Measurements from ENCODE around the gene ECE2. TPM values are rescaled to one million over a fixed set of nuclear protein-coding genes. Genes with fewer than 3 reads are reported as not detected.
A peak's percentile ranks its signal among the peaks of the same experiment; 100 is the strongest.
"Not testable (repeated sequence)": the region's sequence is repeated elsewhere in the genome, so short reads cannot be mapped to it uniquely, and the experiment has no call there.

ECE2 gene
- total RNA-seq, 3 donors from 2014 or later (not counting 1 experiment from before 2014, with no cell fraction given), result not detected

DNA sequence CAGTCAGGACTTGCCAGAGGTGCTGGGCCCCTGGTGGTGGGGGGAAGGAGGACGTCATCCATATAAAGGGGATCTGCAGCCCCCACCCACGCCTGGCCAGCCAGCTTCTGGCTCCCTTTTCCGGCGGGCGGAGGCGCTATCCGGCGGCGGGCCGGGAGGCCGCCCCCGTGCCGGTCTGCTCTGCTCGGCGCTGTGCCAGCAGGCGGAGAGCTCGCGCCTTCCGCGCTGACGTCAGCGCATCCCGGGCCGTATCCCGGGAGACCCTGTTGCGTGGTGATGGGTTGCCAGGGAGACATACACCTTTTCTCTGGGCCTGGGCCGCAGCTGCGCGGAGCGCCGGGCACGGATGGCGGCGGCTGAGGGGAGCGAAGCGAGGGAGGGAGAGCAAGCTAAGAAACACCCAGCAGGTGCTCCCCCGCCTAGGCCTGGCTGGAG is 62.7 kb downstream of the ECE2 start:
- no peak for ATAC-seq
- H3K27me3 Mint-ChIP-seq (ENCODE audit: low read depth in 2 of 2), result peaks cover 0 to 7% of the 10 kb centered on the region in 2 donors
- H3K9me3 Mint-ChIP-seq, result no peaks in the 10 kb centered on the region
- H3K4me3 Mint-ChIP-seq, result no peak overlapping the region
- H3K36me3 Mint-ChIP-seq, result no peaks in the 10 kb centered on the region
- WGBS (ENCODE audit: insufficient coverage), result 64% methylated on average over 37 of the region's 37 CpGs
- TF ChIP-seq, protein P1, sequence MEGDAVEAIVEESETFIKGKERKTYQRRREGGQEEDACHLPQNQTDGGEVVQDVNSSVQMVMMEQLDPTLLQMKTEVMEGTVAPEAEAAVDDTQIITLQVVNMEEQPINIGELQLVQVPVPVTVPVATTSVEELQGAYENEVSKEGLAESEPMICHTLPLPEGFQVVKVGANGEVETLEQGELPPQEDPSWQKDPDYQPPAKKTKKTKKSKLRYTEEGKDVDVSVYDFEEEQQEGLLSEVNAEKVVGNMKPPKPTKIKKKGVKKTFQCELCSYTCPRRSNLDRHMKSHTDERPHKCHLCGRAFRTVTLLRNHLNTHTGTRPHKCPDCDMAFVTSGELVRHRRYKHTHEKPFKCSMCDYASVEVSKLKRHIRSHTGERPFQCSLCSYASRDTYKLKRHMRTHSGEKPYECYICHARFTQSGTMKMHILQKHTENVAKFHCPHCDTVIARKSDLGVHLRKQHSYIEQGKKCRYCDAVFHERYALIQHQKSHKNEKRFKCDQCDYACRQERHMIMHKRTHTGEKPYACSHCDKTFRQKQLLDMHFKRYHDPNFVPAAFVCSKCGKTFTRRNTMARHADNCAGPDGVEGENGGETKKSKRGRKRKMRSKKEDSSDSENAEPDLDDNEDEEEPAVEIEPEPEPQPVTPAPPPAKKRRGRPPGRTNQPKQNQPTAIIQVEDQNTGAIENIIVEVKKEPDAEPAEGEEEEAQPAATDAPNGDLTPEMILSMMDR (IDR thresholded peaks at IDR 0.05), result no peak
- DNase-seq, result peak in 1 of 2 donors; percentile 54
- H3K4me3 ChIP-seq (ENCODE audit: low read length), result no peak overlapping the region
- H3K27ac ChIP-seq (ENCODE audit: low read length), result no peak overlapping the region
- H3K27me3 ChIP-seq (ENCODE audit: control insufficient read depth, insufficient read depth, low read length), result no peaks in the 10 kb centered on the region
- no peak overlapping the region for H3K27ac Mint-ChIP-seq
- H3K36me3 ChIP-seq (ENCODE audit: control insufficient read depth, insufficient read depth, low read length), result peaks cover 18% of the 10 kb centered on the region
- H3K4me1 ChIP-seq (ENCODE audit: control insufficient read depth, insufficient read depth, low read length), result peaks cover 23% of the 10 kb centered on the region
- H3K4me1 Mint-ChIP-seq, result peaks cover 17 to 45% of the 10 kb centered on the region in 2 donors
- no peaks in the 10 kb centered on the region for H3K9me3 ChIP-seq (ENCODE audit: control insufficient read depth, insufficient read depth, low read length)
- intact Hi-C loops (cut with micrococcal nuclease), result no loop called here

- Mint-ChIP-seq H3K4me1 (peaks cover 17 to 41% of the 10 kb centered on the region in 2 donors), H3K27ac (no peak overlapping the region), H3K27me3 (ENCODE audit: low read depth in 2 of 2) (peaks cover 0 to 7% of the 10 kb centered on the region in 2 donors), H3K36me3 (no peaks in the 10 kb centered on the region), H3K9me3 (no peaks in the 10 kb centered on the region), H3K4me3 (no peak overlapping the region)
- intact Hi-C loops (cut with micrococcal nuclease), result no loop called here
- H3K27ac ChIP-seq (ENCODE audit: low read length), result no peak overlapping the region
- WGBS (ENCODE audit: insufficient coverage), result 91% methylated on average over 8 of the region's 8 CpGs
- H3K4me1 ChIP-seq (ENCODE audit: control insufficient read depth, insufficient read depth, low read length), result peaks cover 23% of the 10 kb centered on the region
- no peaks in the 10 kb centered on the region for H3K27me3 ChIP-seq (ENCODE audit: control insufficient read depth, insufficient read depth, low read length)
- H3K9me3 ChIP-seq (ENCODE audit: control insufficient read depth, insufficient read depth, low read length), result no peaks in the 10 kb centered on the region
- TF ChIP-seq, protein P1 (IDR thresholded peaks at IDR 0.05), result no peak
- H3K36me3 ChIP-seq (ENCODE audit: control insufficient read depth, insufficient read depth, low read length), result peaks cover 18% of the 10 kb centered on the region
- no peak overlapping the region for H3K4me3 ChIP-seq (ENCODE audit: low read length)
- DNase-seq, result no peak
- ATAC-seq, result no peak
These were observed 63.2 kb downstream of the ECE2 start for GRCh38 chr3:184339001-184339400.

- H3K4me3 ChIP-seq (ENCODE audit: low read length); H3K27me3 Mint-ChIP-seq (ENCODE audit: low read depth in 2 of 2); ATAC-seq; H3K27ac ChIP-seq (ENCODE audit: low read length); H3K4me3 Mint-ChIP-seq; H3K36me3 Mint-ChIP-seq; intact Hi-C loops (cut with micrococcal nuclease); H3K9me3 ChIP-seq (ENCODE audit: control insufficient read depth, insufficient read depth, low read length); DNase-seq; H3K9me3 Mint-ChIP-seq; H3K27ac Mint-ChIP-seq; H3K27me3 ChIP-seq (ENCODE audit: control insufficient read depth, insufficient read depth, low read length): not testable (repeated sequence)
- peaks cover 23% of the 10 kb centered on the region for H3K4me1 ChIP-seq (ENCODE audit: control insufficient read depth, insufficient read depth, low read length)
- WGBS (ENCODE audit: insufficient coverage), result 97% methylated on average over 19 of the region's 19 CpGs
- peaks cover 12% of the 10 kb centered on the region for H3K36me3 ChIP-seq (ENCODE audit: control insufficient read depth, insufficient read depth, low read length)
- H3K4me1 Mint-ChIP-seq, result peaks cover 17 to 36% of the 10 kb centered on the region in 2 donors
These were observed 63.8 kb downstream of the ECE2 start for GRCh38 chr3:184339451-184340135.

DNA sequence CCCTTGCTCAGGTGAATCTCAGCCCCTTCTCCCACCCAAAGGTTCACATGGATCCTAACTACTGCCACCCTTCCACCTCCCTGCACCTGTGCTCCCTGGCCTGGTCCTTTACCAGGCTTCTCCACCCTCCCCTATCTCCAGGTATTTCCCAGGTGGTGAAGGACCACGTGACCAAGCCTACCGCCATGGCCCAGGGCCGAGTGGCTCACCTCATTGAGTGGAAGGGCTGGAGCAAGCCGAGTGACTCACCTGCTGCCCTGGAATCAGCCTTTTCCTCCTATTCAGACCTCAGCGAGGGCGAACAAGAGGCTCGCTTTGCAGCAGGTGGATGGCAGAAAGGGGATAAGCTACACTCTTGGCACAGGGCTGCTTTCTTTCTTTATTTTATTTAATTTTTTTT is 66.1 kb downstream of the ECE2 start:
- H3K4me1 Mint-ChIP-seq, result peaks cover 10 to 23% of the 10 kb centered on the region in 2 donors
- H3K4me3 Mint-ChIP-seq, result no peak overlapping the region
- Histone ChIP-seq H3K9me3 (ENCODE audit: control insufficient read depth, insufficient read depth, low read length) (no peaks in the 10 kb centered on the region), H3K36me3 (ENCODE audit: control insufficient read depth, insufficient read depth, low read length) (peaks cover 5% of the 10 kb centered on the region), H3K4me3 (ENCODE audit: low read length) (no peak overlapping the region), H3K4me1 (ENCODE audit: control insufficient read depth, insufficient read depth, low read length) (peaks cover 8% of the 10 kb centered on the region), H3K27ac (ENCODE audit: low read length) (no peak overlapping the region), H3K27me3 (ENCODE audit: control insufficient read depth, insufficient read depth, low read length) (no peaks in the 10 kb centered on the region)
- no peaks in the 10 kb centered on the region for H3K9me3 Mint-ChIP-seq
- H3K27me3 Mint-ChIP-seq (ENCODE audit: low read depth in 2 of 2), result peaks cover 0 to 7% of the 10 kb centered on the region in 2 donors
- TF ChIP-seq, protein P1 (IDR thresholded peaks at IDR 0.05), result no peak
- whole genome bisulfite sequencing (ENCODE audit: insufficient coverage), result 95% methylated on average over 7 of the region's 7 CpGs
- intact Hi-C loops (cut with micrococcal nuclease), result no loop called here
- DNase-seq (no peak), ATAC-seq (no peak)
- H3K36me3 Mint-ChIP-seq, result no peaks in the 10 kb centered on the region
- no peak overlapping the region for H3K27ac Mint-ChIP-seq

Other genes with a start within 250 kb of the ECE2 start
- not detected for gene HTR3D, start 244.3 kb upstream of the ECE2 start, total RNA-seq
- gene HTR3C, start 223.0 kb upstream of the ECE2 start, total RNA-seq, result not detected
- gene HTR3E, start 179.0 kb upstream of the ECE2 start, total RNA-seq, result not detected
- 10 to 100 TPM; 44.5 to 59.4 (median 54.8) TPM for gene EIF2B5, start 140.7 kb upstream of the ECE2 start, total RNA-seq
- 10 to 100 TPM; 59.1 to 77.5 (median 59.7) TPM for gene DVL3, start 120.6 kb upstream of the ECE2 start, total RNA-seq
- 100 to 1,000 TPM; 157 to 188 (median 168) TPM for gene AP2M1, start 101.2 kb upstream of the ECE2 start, total RNA-seq
- 100 to 1,000 TPM; 128 to 168 (median 157) TPM for gene ABCF3, start 89.8 kb upstream of the ECE2 start, total RNA-seq
- gene VWA5B2, start 46.4 kb upstream of the ECE2 start, total RNA-seq, result under 1 TPM in 2 of 3 donors, not detected in 1; 0.14 to 0.23 TPM
- 10 to 100 TPM; 18.4 to 21.8 (median 20.4) TPM for gene ALG3, start 27.1 kb upstream of the ECE2 start, total RNA-seq
- under 1 TPM; 0.73 to 0.80 (median 0.79) TPM for gene EEF1AKMT4, start 26.4 kb upstream of the ECE2 start, total RNA-seq
- gene CAMK2N2, start 14.5 kb upstream of the ECE2 start, total RNA-seq, result under 1 TPM in 2 of 3 donors, not detected in 1; 0.71 to 0.82 TPM
- gene PSMD2, start 23.2 kb downstream of the ECE2 start, total RNA-seq, result 100 to 1,000 TPM; 218 to 237 (median 231) TPM
- gene EIF4G1, start 38.6 kb downstream of the ECE2 start, total RNA-seq, result 100 to 1,000 TPM; 220 to 235 (median 227) TPM
- 1 to 10 TPM; 6.9 to 8.8 (median 8.5) TPM for gene FAM131A, start 61.6 kb downstream of the ECE2 start, total RNA-seq
- 1 to 10 TPM; 7.8 to 8.2 (median 8.1) TPM for gene CLCN2, start 85.6 kb downstream of the ECE2 start, total RNA-seq
- 10 to 100 TPM; 33.0 to 49.8 (median 41.1) TPM for gene POLR2H, start 85.7 kb downstream of the ECE2 start, total RNA-seq
- gene THPO, start 102.2 kb downstream of the ECE2 start, total RNA-seq, result not detected
- gene CHRD, start 104.0 kb downstream of the ECE2 start, total RNA-seq, result under 1 TPM in 1 of 3 donors, not detected in 2; 0.78 TPM

Data from natural killer cell (primary cell).